ENCODE results near the gene AHCTF1.

Gene AHCTF1, protein sequence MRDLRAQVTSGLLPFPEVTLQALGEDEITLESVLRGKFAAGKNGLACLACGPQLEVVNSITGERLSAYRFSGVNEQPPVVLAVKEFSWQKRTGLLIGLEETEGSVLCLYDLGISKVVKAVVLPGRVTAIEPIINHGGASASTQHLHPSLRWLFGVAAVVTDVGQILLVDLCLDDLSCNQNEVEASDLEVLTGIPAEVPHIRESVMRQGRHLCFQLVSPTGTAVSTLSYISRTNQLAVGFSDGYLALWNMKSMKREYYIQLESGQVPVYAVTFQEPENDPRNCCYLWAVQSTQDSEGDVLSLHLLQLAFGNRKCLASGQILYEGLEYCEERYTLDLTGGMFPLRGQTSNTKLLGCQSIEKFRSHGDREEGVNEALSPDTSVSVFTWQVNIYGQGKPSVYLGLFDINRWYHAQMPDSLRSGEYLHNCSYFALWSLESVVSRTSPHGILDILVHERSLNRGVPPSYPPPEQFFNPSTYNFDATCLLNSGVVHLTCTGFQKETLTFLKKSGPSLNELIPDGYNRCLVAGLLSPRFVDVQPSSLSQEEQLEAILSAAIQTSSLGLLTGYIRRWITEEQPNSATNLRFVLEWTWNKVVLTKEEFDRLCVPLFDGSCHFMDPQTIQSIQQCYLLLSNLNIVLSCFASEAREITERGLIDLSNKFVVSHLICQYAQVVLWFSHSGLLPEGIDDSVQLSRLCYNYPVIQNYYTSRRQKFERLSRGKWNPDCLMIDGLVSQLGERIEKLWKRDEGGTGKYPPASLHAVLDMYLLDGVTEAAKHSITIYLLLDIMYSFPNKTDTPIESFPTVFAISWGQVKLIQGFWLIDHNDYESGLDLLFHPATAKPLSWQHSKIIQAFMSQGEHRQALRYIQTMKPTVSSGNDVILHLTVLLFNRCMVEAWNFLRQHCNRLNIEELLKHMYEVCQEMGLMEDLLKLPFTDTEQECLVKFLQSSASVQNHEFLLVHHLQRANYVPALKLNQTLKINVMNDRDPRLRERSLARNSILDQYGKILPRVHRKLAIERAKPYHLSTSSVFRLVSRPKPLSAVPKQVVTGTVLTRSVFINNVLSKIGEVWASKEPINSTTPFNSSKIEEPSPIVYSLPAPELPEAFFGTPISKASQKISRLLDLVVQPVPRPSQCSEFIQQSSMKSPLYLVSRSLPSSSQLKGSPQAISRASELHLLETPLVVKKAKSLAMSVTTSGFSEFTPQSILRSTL (N-terminal part only)

DNA sequence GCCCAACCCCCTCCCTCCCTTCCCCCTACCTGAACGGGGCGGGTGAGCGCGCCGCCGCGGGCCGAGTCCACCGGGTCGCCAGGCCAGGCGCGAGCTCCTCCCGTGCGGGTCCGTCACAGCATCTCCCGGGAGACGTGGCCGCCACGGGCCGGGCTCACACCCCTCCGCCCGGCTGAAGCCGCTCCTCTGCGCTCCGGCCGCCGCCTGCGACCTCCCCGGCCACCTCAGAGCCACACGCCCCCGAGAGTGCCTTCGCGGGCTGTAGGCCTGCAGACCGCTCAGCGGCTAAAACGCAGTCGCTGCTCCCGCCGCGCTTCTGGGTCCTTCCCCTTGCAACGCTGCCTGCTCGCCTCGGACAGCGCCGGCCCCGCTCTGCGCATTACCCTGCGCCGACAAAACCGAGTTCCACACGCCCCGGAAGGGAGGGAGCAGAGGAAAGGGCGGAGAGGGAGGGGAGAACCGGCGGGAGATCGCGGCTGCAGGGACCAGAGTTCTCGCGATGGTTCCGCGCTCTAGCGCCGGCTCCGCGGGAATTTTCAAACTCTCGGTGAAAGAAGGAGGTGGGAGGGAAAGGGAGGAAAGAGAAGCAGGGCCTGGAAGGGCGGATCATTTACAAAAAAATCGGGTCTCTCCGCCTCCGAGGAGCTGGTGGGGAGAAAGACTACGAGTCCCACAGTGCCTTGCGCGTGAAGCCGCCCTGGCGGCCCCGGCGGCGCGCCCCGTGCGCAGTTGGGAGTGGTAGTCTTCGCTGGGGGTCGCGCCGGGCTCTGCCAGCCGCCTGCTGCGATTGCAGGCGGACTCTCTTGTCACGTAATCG lies at the start of gene AHCTF1:
Gene AHCTF1, minus strand, starts transcription at position 400 of the 817 bp plus-strand sequence. CDS start 13,578 bp downstream, outside the sequence.
- peak; percentile 99 for DNase-seq (ENCODE audit: low spot score)

GRCh38 chr1:246978785-246979184 lies 47.0 kb upstream of the AHCTF1 start:
- no peak for DNase-seq (ENCODE audit: low spot score)

- DNase-seq (ENCODE audit: low spot score) = no peak
Measured at GRCh38 chr1:246978281-246978680, 46.5 kb upstream of the AHCTF1 start.

DNA sequence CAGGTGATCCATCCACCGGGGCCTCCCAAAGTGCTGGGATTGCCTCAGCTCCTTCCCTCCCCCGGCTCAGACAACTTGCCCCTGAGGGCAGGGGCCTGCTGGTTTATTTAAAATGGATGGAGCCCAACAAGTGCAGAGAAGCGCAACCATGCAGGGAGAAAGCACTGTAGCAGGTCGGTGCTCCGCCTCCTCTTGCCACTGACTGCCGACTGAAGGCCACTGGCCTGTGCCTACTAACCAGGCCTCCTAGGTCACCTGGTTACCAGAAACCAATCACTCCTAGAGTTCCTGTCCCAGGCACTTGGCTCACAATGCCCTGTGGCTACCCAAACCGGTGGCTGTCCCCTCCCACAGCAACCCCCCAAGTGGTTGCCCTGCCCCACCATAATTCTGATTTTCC lies 40.2 kb upstream of the AHCTF1 start:
- no peak for DNase-seq (ENCODE audit: low spot score)

GRCh38 chr1:246971090-246971721 lies 39.5 kb upstream of the AHCTF1 start:
- peak; percentile 53 for DNase-seq (ENCODE audit: low spot score)

DNA sequence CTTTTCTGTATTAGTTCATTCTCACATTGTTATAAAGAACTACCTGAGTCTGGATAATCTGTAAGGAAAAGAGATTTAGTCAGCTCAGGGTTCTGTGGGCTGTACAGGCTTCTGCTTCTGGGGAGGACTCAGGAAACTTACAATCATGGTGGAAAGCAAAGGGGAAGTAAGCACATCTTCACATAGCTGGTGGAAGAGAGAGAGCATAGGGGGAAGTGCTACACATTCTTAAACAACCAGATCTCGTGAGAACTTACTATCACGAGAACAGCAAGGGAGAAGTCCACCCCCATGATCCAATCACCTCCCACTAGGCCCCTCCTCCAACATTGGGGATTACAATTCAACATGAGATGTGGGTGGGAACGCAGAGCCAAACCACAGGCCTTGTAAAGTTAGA lies 37.9 kb upstream of the AHCTF1 start:
- no peak for DNase-seq (ENCODE audit: low spot score)

GRCh38 chr1:246966502-246966901 lies 34.8 kb upstream of the AHCTF1 start:
- DNase-seq (ENCODE audit: low spot score) = no peak

- DNase-seq (ENCODE audit: low spot score) = no peak
Measured at GRCh38 chr1:246959944-246960693, 28.4 kb upstream of the AHCTF1 start.

- DNase-seq (ENCODE audit: low spot score) = no peak
Measured at GRCh38 chr1:246954126-246954525, 22.4 kb upstream of the AHCTF1 start.

GRCh38 chr1:246951413-246951812 lies 19.7 kb upstream of the AHCTF1 start:
- DNase-seq (ENCODE audit: low spot score) = no peak

DNA sequence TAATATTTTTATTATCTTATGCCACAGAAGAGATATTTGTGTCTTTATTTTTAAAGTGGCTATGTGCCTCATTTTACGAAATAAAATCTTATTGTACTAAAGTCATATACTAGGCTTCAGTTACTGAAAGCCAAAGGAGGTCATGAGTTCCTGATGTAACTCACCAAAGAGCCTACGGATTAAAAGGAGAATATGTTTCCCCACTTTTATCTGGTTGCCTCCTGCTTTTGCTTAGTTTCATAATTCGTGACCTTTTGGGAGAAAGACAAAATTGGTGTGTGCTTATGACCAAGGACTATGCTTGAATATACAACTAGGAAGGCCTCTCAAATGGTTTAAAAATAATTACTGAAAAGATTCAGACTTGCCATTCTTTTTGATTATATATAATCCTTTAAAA lies 18.2 kb upstream of the AHCTF1 start:
- no peak for DNase-seq (ENCODE audit: low spot score)

GRCh38 chr1:246947255-246947654 lies 15.5 kb upstream of the AHCTF1 start:
- DNase-seq (ENCODE audit: low spot score) = no peak

DNA sequence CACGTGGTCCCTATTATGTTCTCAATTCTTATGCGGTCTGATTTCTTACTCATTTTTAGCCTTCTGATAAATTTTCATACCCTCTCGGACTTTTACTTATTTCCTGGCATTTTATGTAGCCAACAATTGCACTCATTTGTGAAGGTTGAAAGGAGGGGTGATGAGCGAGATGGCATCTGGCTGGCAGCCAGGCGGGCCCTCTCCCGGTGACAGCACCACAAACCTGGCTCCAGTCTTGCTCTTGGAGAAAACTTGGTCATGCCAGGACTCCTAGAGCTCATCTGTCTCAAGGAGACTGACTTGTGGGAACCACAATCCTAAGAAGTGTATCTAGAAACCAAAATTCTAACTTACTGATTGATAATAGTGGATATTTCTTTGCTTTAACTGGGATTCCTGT lies 14.6 kb upstream of the AHCTF1 start:
- no peak for DNase-seq (ENCODE audit: low spot score)

DNA sequence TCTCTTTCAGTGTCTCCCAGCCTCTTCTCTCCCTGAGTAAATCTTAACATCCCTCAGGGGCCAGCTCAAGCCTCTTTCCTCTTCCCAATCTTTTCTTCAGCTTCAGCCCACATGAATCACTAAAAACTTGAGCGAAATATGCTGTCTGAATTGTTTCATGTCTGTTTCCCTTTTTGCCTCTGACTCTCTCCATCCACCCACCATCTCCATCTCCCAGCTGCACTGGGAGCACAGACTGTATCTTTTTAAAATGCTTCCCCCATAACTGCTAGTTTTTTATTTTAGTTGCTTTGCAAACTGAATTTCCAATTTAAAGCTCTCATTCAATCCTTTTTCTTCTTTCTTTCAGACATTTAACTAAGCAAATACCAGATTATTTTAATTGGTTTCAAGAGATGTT lies 3.0 kb upstream of the AHCTF1 start:
- DNase-seq (ENCODE audit: low spot score) = no peak

- no peak for DNase-seq (ENCODE audit: low spot score)
Measured at GRCh38 chr1:246933893-246934292, 2.1 kb upstream of the AHCTF1 start.

- DNase-seq (ENCODE audit: low spot score) = no peak
Measured at GRCh38 chr1:246932366-246932700, 585 bp upstream of the AHCTF1 start.

DNA sequence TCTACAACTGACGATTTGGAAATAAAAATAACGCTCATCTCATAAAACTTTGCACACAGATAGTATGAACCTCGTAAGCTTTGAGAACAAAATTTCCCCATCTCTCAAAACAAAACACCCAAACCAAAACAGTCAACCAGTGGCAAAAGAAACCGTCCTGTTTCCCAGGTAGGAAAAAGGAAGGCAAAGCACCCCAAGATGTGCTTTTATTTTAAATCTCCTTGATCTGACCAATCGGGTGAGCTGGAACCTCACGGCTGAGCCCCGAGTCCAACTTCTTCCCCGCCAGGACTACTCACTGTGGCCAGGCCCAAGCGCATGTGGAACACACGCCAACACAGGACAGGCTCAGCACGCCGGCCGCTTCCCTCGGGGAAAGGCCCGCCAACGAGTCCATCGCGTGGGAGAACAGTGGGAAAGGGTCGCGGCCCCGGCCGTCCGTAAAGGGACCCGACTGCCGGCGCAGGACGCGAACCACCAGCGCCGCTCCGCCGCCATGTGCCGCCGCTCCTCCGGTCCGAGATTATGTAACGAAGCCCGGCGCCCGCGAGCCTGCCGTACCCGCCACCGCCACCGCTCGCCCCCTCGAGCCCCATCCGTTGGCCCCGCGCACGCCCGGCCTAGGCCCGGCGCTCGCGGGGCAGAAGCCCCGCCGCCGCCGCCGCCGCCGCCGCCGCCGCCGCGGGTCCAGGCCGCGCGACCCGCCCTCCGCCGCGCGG lies 759 bp downstream of the AHCTF1 start:
- peak; percentile 54 for DNase-seq (ENCODE audit: low spot score)

- DNase-seq (ENCODE audit: low spot score) = no peak
Measured at GRCh38 chr1:246925997-246926626, 5.6 kb downstream of the AHCTF1 start.

DNA sequence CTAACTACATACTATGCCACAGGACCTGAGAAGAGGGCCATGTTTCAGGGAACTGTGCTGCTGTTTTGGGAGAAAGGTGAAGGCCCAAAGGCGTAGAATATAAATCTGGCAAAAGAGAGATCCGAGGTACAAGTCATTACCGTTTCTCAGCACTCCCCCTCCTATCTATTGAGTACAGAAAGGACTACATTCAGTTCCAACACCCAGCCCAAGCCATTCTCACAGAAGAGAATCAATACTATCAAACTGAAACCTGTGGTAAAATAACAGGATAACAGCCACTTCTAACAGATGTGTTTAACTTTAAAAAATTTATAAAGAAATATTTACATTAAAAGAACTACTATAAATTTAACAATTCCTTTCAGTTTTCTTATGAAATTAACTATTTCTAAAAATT lies 7.8 kb downstream of the AHCTF1 start:
- no peak for DNase-seq (ENCODE audit: low spot score)

Measured in cerebellar cortex (tissue), 1 donor.